SKM-1 (cell line): Measurements from ENCODE around the gene UTP18.
"Not testable (repeated sequence)": the region's sequence is repeated elsewhere in the genome, so short reads cannot be mapped to it uniquely, and the experiment has no call there.

Experiments used
- DNase-seq: peaks from one replicate; lab custom pipeline; 2025; ENCODE audit not compliant: unreplicated experiment; lab: John Stamatoyannopoulos, UW

The UTP18 gene

GRCh38 chr17:51258756-51259563 lies 1.4 kb upstream of the UTP18 start:
- no peak for DNase-seq

- DNase-seq: peak; percentile 94
Observed at GRCh38 chr17:51259564-51260236, 646 bp upstream of the UTP18 start, which contains the start of gene MBTD1. Gene MBTD1, minus strand, starts transcription at chr17:51260049. Its CDS starts 34,888 bp downstream, at chr17:51225161.

GRCh38 chr17:51261024-51261963 lies 948 bp downstream of the UTP18 start:
- no peak for DNase-seq

- no peak for DNase-seq
Observed at GRCh38 chr17:51263006-51263405, 2.7 kb downstream of the UTP18 start.

GRCh38 chr17:51264466-51264865 lies 4.1 kb downstream of the UTP18 start:
- DNase-seq: not testable (repeated sequence)

DNA sequence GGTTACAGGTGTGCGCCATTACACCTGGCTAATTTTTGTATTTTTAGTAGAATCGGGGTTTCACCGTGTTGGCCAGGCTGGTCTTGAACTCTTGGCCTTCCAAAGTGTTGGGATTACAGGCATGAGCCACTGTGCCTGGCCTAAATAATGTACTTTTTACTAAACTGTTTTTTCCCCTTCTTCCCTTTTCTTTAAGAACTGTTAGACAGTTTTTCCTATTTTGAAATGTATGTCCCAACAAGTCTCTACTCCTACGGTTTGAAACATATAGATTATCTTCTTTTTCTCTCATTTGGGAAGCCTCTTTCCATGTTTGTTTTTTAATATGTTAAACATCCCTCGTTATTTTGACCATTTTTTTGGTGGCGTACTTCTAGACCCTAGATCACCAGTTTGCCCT lies 9.6 kb downstream of the UTP18 start:
- DNase-seq: no peak

DNA sequence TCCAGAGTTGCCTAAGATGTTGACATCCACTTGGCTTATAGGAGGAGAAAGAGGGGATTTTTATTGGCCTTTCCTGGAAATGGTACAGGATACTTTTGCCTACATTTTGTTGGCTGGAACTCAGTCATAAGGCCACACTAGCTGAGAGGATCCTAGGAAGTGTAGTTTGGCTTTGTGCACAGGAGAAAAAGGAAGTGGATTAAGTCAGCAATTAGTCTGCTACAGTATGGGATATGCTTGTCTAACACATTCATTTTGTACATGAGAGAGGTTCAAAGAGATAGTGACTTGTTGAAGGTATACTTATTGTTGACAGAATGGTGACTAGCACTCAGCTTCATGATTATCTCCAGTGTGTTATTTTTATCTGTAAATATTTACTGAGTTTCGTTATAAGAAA lies 10.3 kb downstream of the UTP18 start:
- DNase-seq: no peak

DNA sequence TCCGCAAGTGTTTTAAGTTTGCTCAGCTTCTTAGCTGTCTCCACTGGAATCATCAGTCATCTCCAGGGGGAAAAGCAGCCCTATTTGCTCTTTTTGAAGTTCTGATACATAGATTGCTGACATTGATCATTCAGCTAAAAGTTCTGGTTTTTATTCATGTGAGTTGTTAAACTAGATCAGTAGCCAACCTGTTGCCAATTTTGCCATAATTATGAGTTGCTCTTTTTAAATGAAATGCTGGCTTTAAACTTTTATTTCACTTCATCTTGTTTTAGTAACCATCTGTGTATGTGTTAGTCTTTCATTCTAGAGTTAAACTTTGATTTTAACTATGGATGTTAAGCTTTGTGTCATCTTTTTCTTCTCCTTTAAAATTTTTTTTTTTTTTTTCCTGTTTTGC lies 12.5 kb downstream of the UTP18 start:
- DNase-seq: no peak

- DNase-seq: no peak
Observed at GRCh38 chr17:51275381-51275780, 15.0 kb downstream of the UTP18 start.

DNA sequence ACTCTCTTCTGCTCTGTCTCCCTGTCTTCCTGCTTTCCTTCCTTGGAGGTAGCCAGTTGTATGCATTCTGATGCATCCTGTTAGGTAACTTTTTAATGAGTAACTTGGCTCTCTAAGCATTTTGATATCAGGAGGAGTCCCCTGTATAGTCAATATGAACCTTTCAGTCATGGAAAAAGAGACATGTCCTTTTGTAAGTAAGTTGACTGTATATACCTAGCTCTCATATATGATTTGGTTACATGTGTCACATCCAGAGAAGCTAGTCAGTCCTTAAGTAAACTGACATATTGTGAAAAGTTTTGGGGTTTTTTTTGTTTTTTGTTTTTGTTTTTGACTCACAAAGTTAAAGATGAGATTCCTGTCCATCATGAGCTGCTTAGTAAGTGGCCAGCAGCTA lies 18.8 kb downstream of the UTP18 start:
- no peak for DNase-seq

- no peak for DNase-seq
Observed at GRCh38 chr17:51287412-51287811, 27.1 kb downstream of the UTP18 start.

- DNase-seq: no peak
Observed at GRCh38 chr17:51289696-51290111, 29.4 kb downstream of the UTP18 start.

- not testable (repeated sequence) for DNase-seq
Observed at GRCh38 chr17:51294338-51294737, 34.0 kb downstream of the UTP18 start.

DNA sequence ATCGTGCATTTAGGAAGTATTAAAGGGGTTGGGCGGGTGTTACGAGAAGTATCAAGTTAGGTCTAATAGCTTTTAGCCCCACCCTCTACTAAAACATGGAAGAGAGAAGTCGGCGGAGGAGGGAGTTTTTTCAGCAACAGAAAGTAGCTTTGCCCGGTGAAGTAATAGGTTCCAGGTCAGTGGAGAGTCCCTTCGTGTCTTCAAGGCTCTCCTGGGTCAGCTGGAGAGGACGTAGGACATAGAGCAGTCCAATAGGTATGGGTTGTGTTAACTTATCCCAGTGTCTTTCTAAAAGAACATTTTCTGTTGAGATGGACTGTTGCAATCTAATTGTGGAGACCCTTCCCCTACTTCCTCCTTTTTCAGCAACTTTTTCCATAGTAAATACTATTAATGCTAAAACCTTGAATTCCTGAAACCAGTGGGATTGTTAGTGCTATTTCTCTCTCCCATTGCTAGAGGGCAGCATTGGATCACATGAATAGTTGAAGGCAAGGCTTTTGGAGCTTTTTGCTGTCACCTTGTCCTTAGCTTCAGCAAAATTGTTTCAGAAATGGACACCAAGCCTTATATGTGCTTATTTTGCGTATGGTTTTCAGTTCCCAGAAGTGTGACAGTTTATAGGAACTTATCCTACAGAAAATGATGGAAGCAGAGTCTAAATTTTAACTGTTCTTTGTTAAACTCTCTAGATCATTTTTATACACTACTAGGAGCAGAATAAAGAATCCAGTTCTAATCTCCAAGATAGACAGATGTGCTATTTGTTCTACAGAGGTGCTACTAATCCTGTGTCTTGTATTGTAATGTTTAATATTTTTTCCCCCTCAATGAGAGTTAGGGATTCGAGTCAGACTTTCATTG lies 38.4 kb downstream of the UTP18 start:
- DNase-seq: no peak

- no peak for DNase-seq
Observed at GRCh38 chr17:51299859-51300258, 39.5 kb downstream of the UTP18 start.

DNA sequence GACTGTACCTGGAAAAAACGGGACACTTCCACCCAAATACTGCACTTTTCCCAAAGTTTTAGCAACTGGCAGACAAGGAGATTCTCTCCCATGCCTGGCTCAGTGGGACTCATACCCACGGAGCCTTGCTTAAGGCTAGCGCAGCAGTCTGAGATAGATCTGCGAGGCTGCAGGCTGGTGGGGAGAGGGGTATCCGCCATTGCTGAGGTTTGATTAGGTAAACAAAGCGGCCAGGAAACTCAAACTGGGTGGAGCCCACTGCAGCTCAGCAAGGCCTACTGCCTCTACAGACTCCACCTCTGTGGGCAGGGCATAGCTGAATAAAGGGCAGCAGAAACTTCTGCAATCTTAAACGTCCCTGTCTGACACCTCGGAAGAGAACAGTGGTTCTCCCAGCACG lies 44.8 kb downstream of the UTP18 start:
- no peak for DNase-seq

DNA sequence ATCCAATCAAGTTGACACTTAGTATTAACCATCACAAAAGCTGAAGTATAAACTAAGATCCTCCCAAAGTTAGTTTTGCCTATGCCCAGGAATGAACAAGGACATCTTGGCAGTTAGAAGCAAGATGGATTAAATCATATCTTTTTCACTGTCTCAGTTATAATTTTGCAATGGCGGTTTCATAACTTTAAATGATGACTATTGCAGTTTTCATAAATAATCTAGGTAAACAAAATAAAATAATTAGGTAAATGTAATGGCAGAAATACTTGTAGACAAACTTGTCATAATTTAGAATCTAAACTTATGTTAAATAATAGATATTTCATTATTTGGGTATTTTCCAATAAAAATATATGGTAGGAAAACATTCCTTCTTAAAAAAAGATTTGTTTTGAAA lies 51.7 kb downstream of the UTP18 start:
- DNase-seq: not testable (repeated sequence)

GRCh38 chr17:51319186-51319585 lies 58.8 kb downstream of the UTP18 start:
- DNase-seq: peak; percentile 64

GRCh38 chr17:51322390-51323029 lies 62.2 kb downstream of the UTP18 start:
- DNase-seq: no peak

DNA sequence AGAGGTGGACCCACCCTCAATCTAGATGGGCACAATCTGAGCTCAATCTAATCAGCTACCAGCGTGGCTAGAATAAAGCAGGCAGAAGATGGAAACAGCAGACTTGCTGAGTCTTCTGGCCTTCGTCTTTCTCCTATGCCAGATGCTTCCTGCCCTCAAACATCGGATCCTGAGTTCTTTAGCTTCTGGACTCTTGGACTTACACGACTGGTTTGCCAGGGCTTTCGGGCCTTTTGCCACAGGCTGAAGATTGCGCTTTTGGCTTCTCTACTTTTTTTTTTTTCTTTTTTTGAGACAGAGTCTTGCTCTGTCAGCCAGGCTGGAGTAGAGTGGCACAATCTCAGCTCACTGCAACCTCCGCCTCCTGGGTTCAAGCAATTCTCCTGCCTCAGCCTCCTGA lies 65.1 kb downstream of the UTP18 start:
- DNase-seq: no peak
